Subcutaneous abdominal adipose tissue (tissue), 5 donors: Measurements from ENCODE around the gene GTF3A.
A peak's percentile ranks its signal among the peaks of the same experiment; 100 is the strongest.

Experiments
- H3K27ac ChIP-seq: one replicate; pipeline ENCODE4 v1.7.0; 2013; ENCODE audit warnings: low read depth, mild to moderate bottlenecking, inconsistent platforms, low read length, moderate library complexity
- H3K27me3 ChIP-seq, 5 donors: one replicate each; pipeline ENCODE4 v1.7.0; 2013; ENCODE audit warnings: low read length in 5 of 5, inconsistent platforms in 1 of 5; ENCODE audit not compliant: control insufficient read depth in 5 of 5, insufficient read depth in 4 of 5
- H3K36me3 ChIP-seq, 5 donors: one replicate each; pipeline ENCODE4 v1.7.0; 2013; ENCODE audit warnings: low read length in 5 of 5; ENCODE audit not compliant: control insufficient read depth in 5 of 5, insufficient read depth in 5 of 5
- H3K4me1 ChIP-seq, 5 donors: one replicate each; pipeline ENCODE4 v1.7.0; 2013; ENCODE audit warnings: low read length in 5 of 5, mild to moderate bottlenecking in 3 of 5, moderate library complexity in 1 of 5; ENCODE audit not compliant: control insufficient read depth in 5 of 5, insufficient read depth in 5 of 5
- H3K4me3 ChIP-seq, 5 donors: one replicate each; pipeline ENCODE4 v1.7.0; 2013; ENCODE audit warnings: low read length in 5 of 5, low read depth in 1 of 5
- H3K9ac ChIP-seq, 5 donors: one replicate each; pipeline ENCODE4 v1.7.0; 2013; ENCODE audit warnings: low read length in 5 of 5, mild to moderate bottlenecking in 4 of 5, moderate library complexity in 3 of 5
- H3K9me3 ChIP-seq, 5 donors: one replicate each; pipeline ENCODE4 v1.7.0; 2013; ENCODE audit warnings: low read length in 5 of 5; ENCODE audit not compliant: control insufficient read depth in 5 of 5
- donor health status: healthy.
- donor health status: healthy.
- donor health status: healthy.
- donor health status: healthy.
- donor health status: healthy.

The GTF3A gene

DNA sequence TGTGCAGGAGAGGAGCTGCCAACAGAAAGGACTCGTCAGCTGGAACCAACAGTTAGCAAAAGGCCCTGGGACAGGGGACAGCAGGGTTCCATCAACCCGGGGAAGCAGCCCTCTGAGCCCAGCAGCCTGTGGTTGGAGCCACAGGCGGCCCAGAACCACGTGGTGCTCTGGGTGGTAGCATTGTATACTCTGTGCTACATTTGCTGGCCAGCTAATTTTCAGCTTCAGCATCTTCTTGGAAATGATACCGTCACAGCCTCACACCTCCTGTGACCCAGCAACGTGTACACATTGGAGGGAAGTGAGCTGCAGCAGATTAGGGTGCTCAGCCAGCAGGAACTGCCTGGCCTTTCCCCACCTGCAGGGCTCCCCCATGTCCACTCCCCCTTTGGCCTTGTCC is 39.1 kb downstream of the GTF3A start:
- no peaks in the 10 kb centered on the region for H3K36me3 ChIP-seq
- no peak overlapping the region for H3K27ac ChIP-seq
- peak overlapping the region in 1 of 5 donors; percentile 11 for H3K9ac ChIP-seq
- no peaks in the 10 kb centered on the region for H3K27me3 ChIP-seq
- H3K4me3 ChIP-seq = no peak overlapping the region
- H3K9me3 ChIP-seq = no peaks in the 10 kb centered on the region
- H3K4me1 ChIP-seq = peaks cover 0 to 5% (median 0%) of the 10 kb centered on the region in 5 donors

DNA sequence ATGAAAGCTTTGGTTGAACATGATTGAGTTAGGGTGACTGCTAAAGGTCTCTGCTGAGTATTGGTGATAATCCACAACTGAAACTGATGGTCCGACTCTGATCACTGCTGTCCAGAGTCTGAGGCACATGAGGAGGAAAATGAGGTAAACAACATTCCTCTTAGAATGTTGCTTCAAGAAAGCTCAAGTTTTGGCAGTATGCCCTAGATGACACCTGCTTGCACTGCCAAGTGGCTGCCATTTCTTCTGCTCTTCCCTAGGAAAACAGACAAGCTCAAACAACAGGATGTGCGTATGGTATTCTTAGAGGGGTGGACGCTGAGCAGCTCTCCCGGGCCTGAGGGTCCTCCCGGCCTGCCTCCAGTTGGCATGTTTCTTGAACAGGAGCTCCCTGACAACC is 41.2 kb downstream of the GTF3A start:
- H3K36me3 ChIP-seq = no peaks in the 10 kb centered on the region
- peaks cover 0 to 5% (median 0%) of the 10 kb centered on the region in 5 donors for H3K4me1 ChIP-seq
- H3K27ac ChIP-seq = no peak overlapping the region
- H3K9ac ChIP-seq = no peak overlapping the region
- no peak overlapping the region for H3K4me3 ChIP-seq
- H3K27me3 ChIP-seq = no peaks in the 10 kb centered on the region
- H3K9me3 ChIP-seq = no peaks in the 10 kb centered on the region

DNA sequence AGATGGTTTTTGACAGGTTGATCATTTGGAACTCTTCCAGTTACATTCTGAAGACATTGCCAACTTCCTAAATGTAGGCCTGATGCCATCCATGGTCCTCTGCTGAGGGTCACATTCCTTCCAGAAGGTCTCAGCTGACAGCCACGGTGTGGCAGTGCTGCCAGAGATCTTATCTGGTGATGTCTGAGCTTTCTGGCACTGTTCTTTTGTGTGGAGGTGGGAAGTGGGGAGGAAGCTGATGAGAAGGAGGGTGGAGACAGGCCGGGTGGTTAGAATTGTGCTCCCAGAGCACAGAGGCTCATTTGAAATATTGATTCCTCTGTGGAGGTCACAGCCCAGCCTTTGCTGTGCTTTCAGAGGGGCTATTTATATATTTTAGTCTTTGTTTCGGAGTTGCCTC is 42.1 kb downstream of the GTF3A start:
- Histone ChIP-seq H3K27ac (no peak overlapping the region), H3K9me3 (no peaks in the 10 kb centered on the region)

DNA sequence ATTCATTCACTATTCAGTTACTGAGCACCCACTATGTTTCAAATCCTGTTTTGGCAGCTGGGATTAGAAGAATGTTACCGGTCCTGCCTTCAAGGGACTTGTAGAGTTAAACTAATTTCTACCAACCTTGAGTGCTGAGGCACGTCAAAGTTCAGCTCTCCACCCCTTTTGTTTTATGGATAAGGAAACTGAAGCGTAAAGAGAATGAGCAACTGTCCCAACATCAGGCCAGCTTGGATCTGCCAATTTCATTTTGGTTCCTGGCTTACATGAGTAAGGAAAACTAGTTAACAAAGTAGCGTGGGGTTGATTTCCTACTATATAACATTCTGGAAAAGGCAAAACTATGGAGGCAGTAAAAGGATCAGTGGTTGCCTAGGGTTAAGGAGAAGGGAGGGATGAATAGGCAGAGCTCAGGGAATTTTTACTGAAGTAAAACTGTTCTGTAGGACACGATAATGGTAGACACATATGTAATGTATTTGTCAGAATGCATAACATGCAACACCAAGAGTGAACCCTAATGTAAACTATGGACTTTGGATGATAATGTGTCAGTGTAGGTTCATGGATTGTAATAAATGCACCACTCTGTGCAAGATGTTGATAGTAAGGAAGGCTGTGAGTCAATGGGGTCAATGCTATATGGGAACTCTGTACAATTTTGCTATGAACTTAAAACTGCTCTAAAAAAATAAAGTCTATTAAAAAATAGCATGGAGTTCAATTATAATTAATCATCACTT is 45.8 kb downstream of the GTF3A start:
- Histone ChIP-seq H3K4me3 (no peak overlapping the region), H3K9me3 (no peaks in the 10 kb centered on the region), H3K4me1 (peaks cover 0 to 5% (median 0%) of the 10 kb centered on the region in 5 donors), H3K36me3 (no peaks in the 10 kb centered on the region), H3K27me3 (no peaks in the 10 kb centered on the region), H3K27ac (no peak overlapping the region), H3K9ac (no peak overlapping the region)

More for the DNA sequence above, 42.1 kb downstream of the GTF3A start:
- H3K9ac ChIP-seq = no peak overlapping the region
- H3K36me3 ChIP-seq = no peaks in the 10 kb centered on the region
- no peak overlapping the region for H3K4me3 ChIP-seq
- no peaks in the 10 kb centered on the region for H3K27me3 ChIP-seq
- peaks cover 0 to 5% (median 0%) of the 10 kb centered on the region in 5 donors for H3K4me1 ChIP-seq

DNA sequence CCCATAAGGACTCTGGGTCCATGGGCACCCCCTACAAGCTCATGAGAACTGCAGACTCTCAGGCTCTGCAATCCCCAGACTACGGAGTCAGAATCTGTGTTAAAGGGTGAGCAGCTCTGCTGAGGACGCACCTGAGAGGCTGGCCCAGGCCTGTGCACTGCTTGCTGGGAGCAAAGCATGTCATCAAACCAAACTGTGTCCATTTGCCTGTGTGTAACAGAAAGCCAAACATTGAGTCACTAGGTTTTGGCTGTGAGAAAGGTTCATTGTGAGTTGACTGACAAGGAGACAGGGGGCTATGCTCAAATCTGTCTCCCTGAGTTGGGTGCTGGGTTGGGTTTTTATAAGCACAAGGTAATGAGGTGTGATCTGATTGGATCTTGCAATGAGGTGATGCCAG is 48.0 kb downstream of the GTF3A start:
- Histone ChIP-seq H3K9me3 (no peaks in the 10 kb centered on the region), H3K9ac (no peak overlapping the region), H3K4me1 (no peaks in the 10 kb centered on the region), H3K36me3 (no peaks in the 10 kb centered on the region), H3K27me3 (no peaks in the 10 kb centered on the region), H3K4me3 (no peak overlapping the region), H3K27ac (no peak overlapping the region)

DNA sequence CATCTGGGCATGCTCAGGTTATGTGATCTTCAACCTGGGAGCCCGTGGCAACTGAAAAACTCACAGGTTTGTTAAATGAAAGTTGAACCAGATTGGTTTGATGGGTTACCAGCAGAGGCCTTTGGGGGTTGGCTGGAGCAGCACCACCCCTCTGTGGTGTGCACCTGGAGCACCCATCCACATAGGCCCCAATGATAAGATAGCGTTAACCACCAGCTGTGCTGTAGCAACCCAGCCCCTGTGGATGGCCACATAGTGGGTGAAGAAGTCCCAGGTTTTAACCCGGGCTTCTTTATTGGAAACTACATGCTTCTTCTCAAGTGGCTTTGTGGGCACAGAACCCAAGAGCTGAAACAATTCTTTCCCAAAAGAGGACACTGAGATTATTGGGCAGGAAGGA is 48.5 kb downstream of the GTF3A start:
- Histone ChIP-seq H3K27ac (no peak overlapping the region), H3K36me3 (no peaks in the 10 kb centered on the region), H3K9me3 (no peaks in the 10 kb centered on the region), H3K4me3 (no peak overlapping the region), H3K4me1 (no peaks in the 10 kb centered on the region), H3K27me3 (no peaks in the 10 kb centered on the region), H3K9ac (no peak overlapping the region)

DNA sequence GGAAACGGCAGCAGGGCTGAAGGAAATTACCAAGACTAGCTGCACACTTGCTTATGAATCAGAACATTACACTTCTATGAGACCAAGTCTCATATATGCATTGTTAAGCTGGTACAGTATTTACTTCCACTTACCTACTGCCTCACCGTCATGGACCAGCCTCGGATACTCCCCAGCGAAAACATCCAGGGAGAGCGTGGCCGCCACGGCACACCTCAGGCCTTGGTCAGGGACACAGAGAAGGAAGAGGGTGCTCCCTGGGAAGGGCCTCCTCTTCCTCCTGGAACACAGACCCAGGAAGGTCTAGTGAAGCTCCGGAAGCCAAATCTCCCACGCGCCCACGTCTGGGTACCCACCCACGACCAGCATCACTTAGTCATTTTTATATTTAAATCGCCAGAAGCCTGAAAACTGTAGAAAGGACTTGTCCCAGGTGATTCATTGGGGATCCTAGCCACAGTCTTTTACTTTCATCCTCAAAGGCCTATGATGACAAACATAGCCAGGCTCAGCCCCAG is 50.4 kb downstream of the GTF3A start:
- H3K27ac ChIP-seq = no peak overlapping the region
- no peak overlapping the region for H3K9ac ChIP-seq
- H3K4me1 ChIP-seq = no peaks in the 10 kb centered on the region
- H3K27me3 ChIP-seq = no peaks in the 10 kb centered on the region
- no peaks in the 10 kb centered on the region for H3K36me3 ChIP-seq
- H3K9me3 ChIP-seq = no peaks in the 10 kb centered on the region
- no peak overlapping the region for H3K4me3 ChIP-seq

DNA sequence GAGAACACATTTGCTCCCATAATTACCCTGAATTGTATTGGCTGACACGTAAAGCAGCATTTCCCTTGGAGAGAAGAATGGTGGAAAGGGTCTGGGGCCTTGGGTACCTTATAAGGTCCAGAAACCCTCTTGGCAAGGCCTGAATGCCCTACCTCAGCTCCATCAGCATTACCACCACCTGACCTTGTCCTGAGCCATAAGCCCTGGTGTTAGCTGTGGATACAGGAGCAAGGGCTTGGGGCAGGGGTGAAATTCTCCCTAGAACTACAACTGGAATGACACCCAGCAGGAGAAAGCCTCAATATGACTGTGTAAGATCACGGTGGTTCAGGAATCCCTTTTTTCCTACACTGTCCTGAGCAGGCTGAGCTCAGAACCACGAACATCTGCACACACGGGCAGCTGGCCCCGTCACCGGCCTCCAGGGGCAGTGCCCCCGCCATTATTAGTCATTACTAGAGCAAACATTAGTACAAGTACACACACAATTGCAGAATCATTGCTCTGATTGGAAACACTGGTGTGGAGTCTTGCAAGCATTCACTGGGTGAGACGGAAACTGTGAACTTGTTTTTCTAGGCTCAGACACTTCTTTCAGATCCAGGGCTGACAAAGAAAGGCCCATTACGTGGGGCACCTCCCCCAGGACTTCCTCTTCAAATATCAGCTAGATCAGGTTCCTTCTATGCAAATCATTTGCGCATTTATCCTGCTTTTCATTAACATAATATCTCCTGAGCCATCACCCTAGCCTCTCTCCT is 52.7 kb downstream of the GTF3A start:
- H3K27me3 ChIP-seq = no peaks in the 10 kb centered on the region
- H3K4me3 ChIP-seq = no peak overlapping the region
- H3K9ac ChIP-seq = no peak overlapping the region
- no peaks in the 10 kb centered on the region for H3K4me1 ChIP-seq
- no peaks in the 10 kb centered on the region for H3K36me3 ChIP-seq
- H3K9me3 ChIP-seq = peaks cover 0 to 6% (median 5%) of the 10 kb centered on the region in 5 donors
- no peak overlapping the region for H3K27ac ChIP-seq

DNA sequence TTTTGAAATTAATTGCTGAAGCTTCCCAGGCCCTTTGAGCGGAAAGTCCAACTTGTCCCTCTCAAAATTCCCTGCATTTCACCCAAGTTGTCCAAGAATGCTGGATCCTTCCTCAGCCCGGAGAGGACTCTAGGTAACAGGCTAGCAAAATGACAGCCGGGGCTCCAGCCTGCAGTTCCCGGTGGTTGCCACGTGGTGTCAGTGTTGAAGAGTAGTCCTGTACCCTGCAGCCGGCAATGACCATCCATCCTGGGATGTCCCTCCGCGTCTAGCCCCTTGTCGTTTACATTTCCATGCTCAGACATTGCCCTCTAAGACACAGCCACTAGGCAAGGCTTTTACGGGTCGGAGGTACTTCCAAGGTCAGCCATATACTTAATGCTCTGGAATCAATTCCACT is 57.3 kb downstream of the GTF3A start:
- H3K27ac ChIP-seq = no peak overlapping the region
- no peaks in the 10 kb centered on the region for H3K27me3 ChIP-seq
- H3K9me3 ChIP-seq = peaks cover 0 to 10% (median 6%) of the 10 kb centered on the region in 5 donors
- H3K4me3 ChIP-seq = no peak overlapping the region
- H3K9ac ChIP-seq = no peak overlapping the region
- H3K36me3 ChIP-seq = no peaks in the 10 kb centered on the region
- no peaks in the 10 kb centered on the region for H3K4me1 ChIP-seq

DNA sequence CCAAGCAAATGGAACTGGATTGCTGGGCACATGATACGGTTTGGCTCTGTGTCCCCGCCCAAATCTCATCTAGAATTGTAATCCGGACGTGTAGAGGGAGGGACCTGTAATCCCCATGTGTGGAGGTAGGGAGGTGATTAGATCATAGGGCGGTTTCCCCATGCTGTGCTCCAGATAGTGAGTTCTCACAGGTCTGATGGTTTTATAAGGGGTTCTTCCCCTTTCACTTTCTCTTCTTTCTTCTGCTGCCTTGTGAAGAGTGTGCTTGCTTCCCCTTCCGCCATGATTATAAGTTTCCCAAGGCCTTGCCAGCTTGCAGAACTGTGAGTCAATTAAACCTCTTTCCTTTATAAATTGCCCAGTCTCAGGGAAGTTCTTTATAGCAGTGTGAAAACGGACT is 58.6 kb downstream of the GTF3A start:
- Histone ChIP-seq H3K4me1 (peaks cover 0 to 1% (median 0%) of the 10 kb centered on the region in 5 donors), H3K9me3 (peaks cover 0 to 10% (median 6%) of the 10 kb centered on the region in 5 donors), H3K9ac (no peak overlapping the region), H3K27me3 (no peaks in the 10 kb centered on the region), H3K36me3 (no peaks in the 10 kb centered on the region), H3K4me3 (peak overlapping the region in 1 of 5 donors; percentile 34), H3K27ac (no peak overlapping the region)
